Choroid plexus epithelial cell (primary cell): ENCODE data around the gene LRP10.

ENCODE experiments used
- DNase-seq: peaks from one replicate; pipeline ENCODE4 v3.0.0-alpha.2; 2010; ENCODE audit warnings: low read depth
- H3K4me3 ChIP-seq: 2 replicates; pipeline ENCODE4 v1.5.1; 2011; ENCODE audit warnings: low read depth, mild to moderate bottlenecking, control low read depth, low read length, moderate library complexity
- TF ChIP-seq, protein P1 (sequence below): conservative IDR thresholded peaks from 2 replicates; pipeline ENCODE4 v1.5.1; 2011; ENCODE audit warnings: low read depth, mild to moderate bottlenecking, control low read depth, inconsistent platforms, low read length, moderate library complexity

Gene LRP10

DNA sequence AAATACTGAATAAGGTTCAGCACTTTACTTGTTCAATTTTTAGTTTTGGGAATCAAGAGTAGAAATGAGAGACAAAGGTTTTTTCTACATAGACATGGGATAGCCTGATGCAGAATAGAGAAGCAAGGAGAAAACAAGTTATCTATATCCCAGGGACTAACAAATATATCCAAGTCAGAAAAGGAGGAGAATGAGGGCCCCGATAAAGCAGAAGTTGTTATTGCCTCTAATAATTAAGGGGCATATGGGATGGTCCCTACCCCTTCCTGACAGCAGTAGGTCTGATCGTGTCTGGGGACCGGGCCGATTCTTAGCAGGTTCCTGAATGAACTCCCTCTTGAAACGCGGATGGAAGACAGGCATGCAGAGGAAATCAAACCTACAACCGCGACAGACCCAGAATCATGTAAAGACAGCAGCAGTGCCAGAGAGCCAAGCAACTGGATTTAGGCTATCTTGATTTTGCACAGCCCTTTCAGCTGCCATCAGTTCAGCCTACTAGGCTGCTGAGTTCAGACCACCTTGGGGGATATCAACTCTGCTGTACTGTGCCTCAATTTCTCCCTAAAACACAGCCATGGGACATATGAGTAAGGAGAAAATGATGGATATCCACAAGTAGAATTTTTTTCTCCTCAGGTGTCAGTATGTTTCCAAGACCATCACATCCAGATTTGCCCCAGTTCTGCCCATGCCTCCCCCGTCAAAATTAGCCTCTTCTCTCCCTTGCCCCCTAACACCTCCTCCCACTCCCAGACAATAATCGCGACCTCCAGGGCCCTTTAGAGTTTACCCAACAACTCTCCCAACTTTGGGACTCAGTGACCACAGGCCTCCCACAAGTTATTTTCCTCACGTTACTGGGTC is 56.9 kb downstream of the LRP10 start:
- peak; percentile 16 for DNase-seq
- H3K4me3 ChIP-seq, result peak overlapping the region; percentile 100
- TF ChIP-seq, protein P1, sequence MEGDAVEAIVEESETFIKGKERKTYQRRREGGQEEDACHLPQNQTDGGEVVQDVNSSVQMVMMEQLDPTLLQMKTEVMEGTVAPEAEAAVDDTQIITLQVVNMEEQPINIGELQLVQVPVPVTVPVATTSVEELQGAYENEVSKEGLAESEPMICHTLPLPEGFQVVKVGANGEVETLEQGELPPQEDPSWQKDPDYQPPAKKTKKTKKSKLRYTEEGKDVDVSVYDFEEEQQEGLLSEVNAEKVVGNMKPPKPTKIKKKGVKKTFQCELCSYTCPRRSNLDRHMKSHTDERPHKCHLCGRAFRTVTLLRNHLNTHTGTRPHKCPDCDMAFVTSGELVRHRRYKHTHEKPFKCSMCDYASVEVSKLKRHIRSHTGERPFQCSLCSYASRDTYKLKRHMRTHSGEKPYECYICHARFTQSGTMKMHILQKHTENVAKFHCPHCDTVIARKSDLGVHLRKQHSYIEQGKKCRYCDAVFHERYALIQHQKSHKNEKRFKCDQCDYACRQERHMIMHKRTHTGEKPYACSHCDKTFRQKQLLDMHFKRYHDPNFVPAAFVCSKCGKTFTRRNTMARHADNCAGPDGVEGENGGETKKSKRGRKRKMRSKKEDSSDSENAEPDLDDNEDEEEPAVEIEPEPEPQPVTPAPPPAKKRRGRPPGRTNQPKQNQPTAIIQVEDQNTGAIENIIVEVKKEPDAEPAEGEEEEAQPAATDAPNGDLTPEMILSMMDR, result no peak

DNA sequence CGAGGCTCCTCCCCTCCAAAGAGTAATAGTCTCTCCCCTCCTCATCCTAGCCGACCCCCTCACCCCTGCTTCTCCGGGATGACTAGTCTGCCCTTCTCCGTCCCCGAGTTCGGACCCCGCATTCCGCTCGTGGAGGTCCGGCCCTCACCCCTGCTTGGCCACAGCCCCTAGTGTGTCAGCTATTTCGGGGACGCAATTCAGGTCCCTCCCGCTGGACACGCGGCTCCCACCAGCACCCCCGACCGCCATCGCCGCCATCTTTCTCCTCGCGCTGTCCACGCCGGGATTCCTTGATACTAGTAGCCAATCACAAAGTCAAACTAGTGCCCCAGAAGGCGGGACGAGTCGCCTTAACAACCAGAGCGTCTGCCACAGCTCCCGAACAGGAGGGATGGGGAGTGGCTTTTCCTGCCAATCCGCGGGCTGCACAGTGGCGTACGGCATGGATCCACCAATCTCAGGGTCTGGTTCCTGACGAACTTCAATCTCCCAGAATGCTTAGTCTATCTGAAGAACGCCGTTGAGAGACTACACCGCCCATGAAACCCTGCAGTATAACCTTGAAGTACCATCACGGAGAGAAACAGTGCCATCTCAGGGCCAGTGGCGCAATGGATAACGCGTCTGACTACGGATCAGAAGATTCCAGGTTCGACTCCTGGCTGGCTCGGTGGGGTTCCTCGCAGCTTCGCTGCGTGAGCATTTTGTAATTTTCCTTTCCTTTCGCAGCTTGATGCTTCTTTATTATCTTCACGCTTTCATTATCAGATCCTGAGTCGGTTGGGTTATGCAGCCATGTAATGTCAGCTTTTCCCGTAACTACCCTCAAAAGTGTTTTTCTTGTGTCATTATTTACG is 57.8 kb downstream of the LRP10 start, which contains the start of gene PRMT5:
Gene PRMT5, minus strand, starts transcription at position 273 of the 857 bp plus-strand sequence. Its CDS starts 15 bp downstream, at position 258.
- DNase-seq, result peak; percentile 100
- TF ChIP-seq, protein P1, result no peak
- H3K4me3 ChIP-seq, result peak within 1 kb of the TSS; percentile 100

DNA sequence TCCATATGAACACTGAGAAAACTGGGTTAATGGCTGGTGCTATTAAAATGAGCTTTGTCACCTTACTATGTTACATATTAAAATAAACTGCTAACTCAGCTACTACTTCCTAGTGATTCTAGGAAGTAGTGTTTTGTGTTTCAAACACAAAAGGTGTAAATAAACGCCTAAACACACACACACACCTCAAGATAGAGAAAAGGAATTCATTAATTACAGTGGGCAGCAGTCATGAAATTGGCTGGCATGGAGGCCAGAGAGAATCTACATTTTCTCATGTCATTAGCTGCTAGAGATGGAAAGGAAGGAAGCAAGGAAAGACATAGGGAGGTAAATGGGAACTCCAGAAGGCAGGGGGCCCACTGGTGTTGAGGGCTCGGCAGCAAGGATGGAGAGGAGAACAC is 58.4 kb downstream of the LRP10 start:
- H3K4me3 ChIP-seq, result peak overlapping the region; percentile 58
- DNase-seq, result no peak
- TF ChIP-seq, protein P1, result no peak
